ENCODE data around the gene TRMT6.

DNA sequence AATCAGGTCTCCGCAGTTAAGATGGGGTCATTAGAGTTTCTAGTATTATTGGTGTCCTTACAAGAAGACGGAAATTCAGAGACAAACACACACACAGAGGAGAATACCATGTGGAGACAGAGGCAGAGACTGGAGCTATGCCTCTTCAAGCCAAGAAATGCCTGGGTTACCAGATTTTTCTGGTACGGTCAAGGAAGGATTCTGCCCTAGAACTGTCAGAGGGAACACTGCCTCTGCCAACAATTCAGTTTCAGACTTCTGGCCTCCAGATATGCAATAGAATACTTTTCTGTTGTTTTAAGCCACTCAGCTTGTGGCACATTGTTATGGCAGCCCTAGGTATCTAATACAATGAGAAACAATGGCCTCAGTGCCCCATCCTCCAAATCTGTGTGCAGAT is 18.9 kb downstream of the TRMT6 start:
- TF ChIP-seq RAD21 (IDR thresholded peaks at IDR 0.05; ENCODE audit: low read depth) (no peak), EP300 (IDR thresholded peaks at IDR 0.05; ENCODE audit: borderline replicate concordance) (no peak), YY1 (IDR thresholded peaks at IDR 0.05; ENCODE audit: low read depth) (no peak), CREB1 (IDR thresholded peaks at IDR 0.05; ENCODE audit: low read depth) (no peak), ZBTB7A (IDR thresholded peaks at IDR 0.05; ENCODE audit: low read depth) (no peak), TAF1 (IDR thresholded peaks at IDR 0.05; ENCODE audit: low read depth) (no peak), CEBPB (IDR thresholded peaks at IDR 0.05) (no peak), TEAD4 (IDR thresholded peaks at IDR 0.05) (no peak)
- TF ChIP-seq, protein P1, sequence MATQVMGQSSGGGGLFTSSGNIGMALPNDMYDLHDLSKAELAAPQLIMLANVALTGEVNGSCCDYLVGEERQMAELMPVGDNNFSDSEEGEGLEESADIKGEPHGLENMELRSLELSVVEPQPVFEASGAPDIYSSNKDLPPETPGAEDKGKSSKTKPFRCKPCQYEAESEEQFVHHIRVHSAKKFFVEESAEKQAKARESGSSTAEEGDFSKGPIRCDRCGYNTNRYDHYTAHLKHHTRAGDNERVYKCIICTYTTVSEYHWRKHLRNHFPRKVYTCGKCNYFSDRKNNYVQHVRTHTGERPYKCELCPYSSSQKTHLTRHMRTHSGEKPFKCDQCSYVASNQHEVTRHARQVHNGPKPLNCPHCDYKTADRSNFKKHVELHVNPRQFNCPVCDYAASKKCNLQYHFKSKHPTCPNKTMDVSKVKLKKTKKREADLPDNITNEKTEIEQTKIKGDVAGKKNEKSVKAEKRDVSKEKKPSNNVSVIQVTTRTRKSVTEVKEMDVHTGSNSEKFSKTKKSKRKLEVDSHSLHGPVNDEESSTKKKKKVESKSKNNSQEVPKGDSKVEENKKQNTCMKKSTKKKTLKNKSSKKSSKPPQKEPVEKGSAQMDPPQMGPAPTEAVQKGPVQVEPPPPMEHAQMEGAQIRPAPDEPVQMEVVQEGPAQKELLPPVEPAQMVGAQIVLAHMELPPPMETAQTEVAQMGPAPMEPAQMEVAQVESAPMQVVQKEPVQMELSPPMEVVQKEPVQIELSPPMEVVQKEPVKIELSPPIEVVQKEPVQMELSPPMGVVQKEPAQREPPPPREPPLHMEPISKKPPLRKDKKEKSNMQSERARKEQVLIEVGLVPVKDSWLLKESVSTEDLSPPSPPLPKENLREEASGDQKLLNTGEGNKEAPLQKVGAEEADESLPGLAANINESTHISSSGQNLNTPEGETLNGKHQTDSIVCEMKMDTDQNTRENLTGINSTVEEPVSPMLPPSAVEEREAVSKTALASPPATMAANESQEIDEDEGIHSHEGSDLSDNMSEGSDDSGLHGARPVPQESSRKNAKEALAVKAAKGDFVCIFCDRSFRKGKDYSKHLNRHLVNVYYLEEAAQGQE (IDR thresholded peaks at IDR 0.05; ENCODE audit: low read depth): no peak
- TF ChIP-seq, protein P2, sequence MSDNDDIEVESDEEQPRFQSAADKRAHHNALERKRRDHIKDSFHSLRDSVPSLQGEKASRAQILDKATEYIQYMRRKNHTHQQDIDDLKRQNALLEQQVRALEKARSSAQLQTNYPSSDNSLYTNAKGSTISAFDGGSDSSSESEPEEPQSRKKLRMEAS (IDR thresholded peaks at IDR 0.05): no peak
- TF ChIP-seq, protein P3, sequence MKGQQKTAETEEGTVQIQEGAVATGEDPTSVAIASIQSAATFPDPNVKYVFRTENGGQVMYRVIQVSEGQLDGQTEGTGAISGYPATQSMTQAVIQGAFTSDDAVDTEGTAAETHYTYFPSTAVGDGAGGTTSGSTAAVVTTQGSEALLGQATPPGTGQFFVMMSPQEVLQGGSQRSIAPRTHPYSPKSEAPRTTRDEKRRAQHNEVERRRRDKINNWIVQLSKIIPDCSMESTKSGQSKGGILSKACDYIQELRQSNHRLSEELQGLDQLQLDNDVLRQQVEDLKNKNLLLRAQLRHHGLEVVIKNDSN (IDR thresholded peaks at IDR 0.05): no peak
